Measurements from ENCODE around the gene SGMS1.
"Not testable (repeated sequence)": the region's sequence is repeated elsewhere in the genome, so short reads cannot be mapped to it uniquely, and the experiment has no call there.

Gene SGMS1

GRCh38 chr10:50388181-50388580, 235.6 kb downstream of the SGMS1 start:
- DNase-seq: no peak

- DNase-seq: no peak
Measured at GRCh38 chr10:50387732-50388073, 236.1 kb downstream of the SGMS1 start.

GRCh38 chr10:50387007-50387731, 236.6 kb downstream of the SGMS1 start:
- DNase-seq: no peak

GRCh38 chr10:50385624-50386023, 238.1 kb downstream of the SGMS1 start:
- DNase-seq: no peak

- DNase-seq: no peak
Measured at GRCh38 chr10:50384898-50385297, 238.9 kb downstream of the SGMS1 start.

- no peak for DNase-seq
Measured at GRCh38 chr10:50384238-50384637, 239.5 kb downstream of the SGMS1 start.

GRCh38 chr10:50382576-50383023, 241.2 kb downstream of the SGMS1 start:
- DNase-seq: no peak

GRCh38 chr10:50381642-50382041, 242.1 kb downstream of the SGMS1 start:
- no peak for DNase-seq

- no peak for DNase-seq
Measured at GRCh38 chr10:50379616-50380015, 244.1 kb downstream of the SGMS1 start.

- DNase-seq: no peak
Measured at GRCh38 chr10:50375745-50376144, 248.0 kb downstream of the SGMS1 start.

GRCh38 chr10:50375051-50375452, 248.7 kb downstream of the SGMS1 start:
- DNase-seq: no peak

GRCh38 chr10:50373821-50374501, 249.8 kb downstream of the SGMS1 start:
- DNase-seq: no peak

- DNase-seq: no peak
Measured at GRCh38 chr10:50369931-50370330, 253.8 kb downstream of the SGMS1 start.

GRCh38 chr10:50367732-50368131, 256.0 kb downstream of the SGMS1 start:
- DNase-seq: no peak

- DNase-seq: not testable (repeated sequence)
Measured at GRCh38 chr10:50366421-50366820, 257.3 kb downstream of the SGMS1 start.

- not testable (repeated sequence) for DNase-seq
Measured at GRCh38 chr10:50364730-50365129, 259.0 kb downstream of the SGMS1 start.

GRCh38 chr10:50362547-50363125, 261.1 kb downstream of the SGMS1 start:
- DNase-seq: no peak

GRCh38 chr10:50361946-50362345, 261.8 kb downstream of the SGMS1 start:
- DNase-seq: no peak

- DNase-seq: no peak
Measured at GRCh38 chr10:50360077-50360850, 263.5 kb downstream of the SGMS1 start.

GRCh38 chr10:50358925-50359687, 264.6 kb downstream of the SGMS1 start:
- no peak for DNase-seq

GRCh38 chr10:50358411-50358810, 265.3 kb downstream of the SGMS1 start:
- DNase-seq: no peak

GRCh38 chr10:50356481-50356832, 267.3 kb downstream of the SGMS1 start:
- not testable (repeated sequence) for DNase-seq
